Stimulated activated CD8-positive, alpha-beta memory T cell treated with anti-CD3 and anti-CD28 coated beads, Interleukin-7, amount 100 ng/mL, for 24 hours (primary cell): Measurements from ENCODE around the gene VWA5B1.

Source experiments
- DNase-seq: peaks from one replicate; pipeline ENCODE4 v3.0.0-alpha.2; 2020; ENCODE audit warnings: low read depth

The VWA5B1 gene

GRCh38 chr1:20390589-20391331 lies 100.1 kb downstream of the VWA5B1 start:
- no peak for DNase-seq

- DNase-seq = no peak
Measured at GRCh38 chr1:20395255-20395654, 104.6 kb downstream of the VWA5B1 start.

- no peak for DNase-seq
Measured at GRCh38 chr1:20398744-20399143, 108.1 kb downstream of the VWA5B1 start.

DNA sequence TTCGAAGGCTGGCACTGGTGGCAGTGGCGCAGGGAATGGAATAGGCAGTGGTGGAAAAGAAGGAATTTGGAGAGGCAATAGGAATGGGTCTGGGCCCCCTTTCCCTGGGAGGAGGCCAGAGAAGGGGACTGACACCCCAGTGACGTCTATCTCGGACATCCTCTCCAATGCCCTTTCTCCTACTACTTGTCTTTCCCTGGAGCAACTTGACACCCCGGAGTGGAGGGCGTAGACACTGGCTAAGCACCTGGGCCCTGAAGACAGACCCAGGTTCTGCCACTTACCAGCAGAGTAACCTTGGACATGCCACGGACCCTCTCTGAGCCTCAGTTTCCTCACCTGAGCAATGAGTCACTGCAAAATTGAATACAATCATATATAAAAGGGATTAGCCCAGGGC lies 108.5 kb downstream of the VWA5B1 start:
- no peak for DNase-seq

- no peak for DNase-seq
Measured at GRCh38 chr1:20399606-20400180, 109.0 kb downstream of the VWA5B1 start.

- no peak for DNase-seq
Measured at GRCh38 chr1:20400341-20401177, 109.9 kb downstream of the VWA5B1 start.

- no peak for DNase-seq
Measured at GRCh38 chr1:20401405-20402010, 110.8 kb downstream of the VWA5B1 start.

DNA sequence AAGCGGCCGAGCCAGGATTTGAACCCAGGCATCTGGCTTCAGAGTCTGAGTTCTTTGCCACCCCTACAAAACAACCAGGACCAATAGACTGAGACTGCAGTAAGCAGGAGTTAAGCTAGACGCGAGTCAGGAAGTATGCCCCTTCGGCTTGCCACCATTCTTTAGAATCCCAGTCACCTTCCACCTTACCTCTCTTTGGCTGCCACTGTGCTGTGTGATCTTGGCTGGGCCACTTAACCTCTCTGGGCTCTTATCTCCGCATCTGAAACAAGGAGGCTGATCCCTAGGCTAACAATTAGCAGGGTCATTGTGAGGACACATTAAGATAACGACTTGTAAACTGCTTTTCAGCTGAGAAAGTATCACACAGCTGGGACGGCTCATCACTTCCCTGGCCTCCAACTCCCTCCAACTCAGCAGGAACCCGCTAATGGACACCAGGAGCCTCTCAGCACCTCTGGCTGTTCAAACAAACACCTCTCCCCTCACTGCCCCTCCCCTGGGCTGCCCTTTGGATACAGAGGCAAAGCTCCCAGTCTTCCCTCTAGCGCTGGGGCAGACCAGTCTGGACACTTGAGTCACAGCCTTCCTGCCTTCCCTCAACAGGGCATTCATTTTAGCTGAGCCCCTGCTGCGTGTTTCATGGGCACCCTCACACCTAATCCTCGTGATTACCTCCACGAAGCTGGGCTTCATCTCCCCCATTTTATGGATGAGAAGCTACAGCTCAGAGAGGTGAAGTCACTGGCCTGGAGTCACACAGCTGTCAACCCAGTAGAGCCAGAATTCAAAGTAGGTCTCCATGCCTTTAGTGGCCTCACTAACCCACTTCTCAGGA lies 112.1 kb downstream of the VWA5B1 start:
- DNase-seq = no peak

DNA sequence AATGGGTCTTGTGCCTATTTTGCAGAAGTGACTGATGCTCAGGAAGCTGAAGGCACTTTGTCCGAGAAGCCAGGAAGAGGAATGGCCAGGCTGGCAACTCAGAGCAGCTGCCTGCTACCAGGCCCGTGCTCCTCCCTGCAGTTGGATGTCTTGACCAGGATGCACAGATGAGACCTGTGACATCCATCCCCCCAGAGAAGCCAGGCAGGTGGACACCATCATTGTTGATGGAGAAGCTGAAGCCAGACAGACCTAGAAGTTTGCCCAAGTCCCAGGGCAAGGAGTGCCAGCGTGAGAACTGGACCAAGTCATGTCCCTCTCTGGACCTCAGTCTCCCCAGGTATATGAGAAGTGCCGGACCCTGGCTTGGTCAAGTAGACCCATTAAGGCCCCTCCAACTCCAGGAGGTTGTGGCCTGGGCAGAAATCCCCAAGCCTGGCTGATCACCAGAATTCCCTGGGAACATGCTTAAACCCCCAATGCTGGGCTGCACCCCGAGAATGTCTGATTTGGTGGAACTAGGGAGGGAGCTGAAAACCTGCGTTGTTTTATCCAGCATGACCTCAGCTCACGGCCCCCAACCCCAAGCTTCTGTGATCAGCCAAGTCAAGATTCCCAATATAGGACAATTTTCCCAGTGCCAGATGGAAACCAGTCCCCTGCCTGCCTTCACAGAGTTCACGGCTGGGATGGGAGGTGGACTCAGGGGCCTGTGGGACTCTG lies 112.9 kb downstream of the VWA5B1 start:
- DNase-seq = no peak

DNA sequence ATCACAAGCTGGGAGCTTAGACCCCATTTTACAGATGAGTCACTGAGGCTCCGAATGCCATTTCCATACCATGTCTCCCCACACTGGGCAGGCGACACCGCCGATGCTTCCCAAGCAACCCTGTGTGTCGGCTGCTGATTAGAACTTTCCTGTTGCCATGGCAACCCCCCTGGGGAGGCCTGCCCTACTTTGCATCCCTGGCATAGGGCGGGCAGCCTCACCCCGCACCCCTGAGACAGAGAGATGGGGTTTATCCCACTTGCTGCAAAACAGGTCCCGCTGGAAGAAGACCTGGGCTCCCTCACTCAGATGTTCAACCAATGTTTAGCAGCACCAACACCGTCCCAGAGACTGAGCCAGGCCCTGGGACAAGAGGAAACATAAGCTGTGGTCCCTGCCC lies 113.8 kb downstream of the VWA5B1 start:
- no peak for DNase-seq
